ENCODE data around the gene HBB.

GRCh38 chr11:5223686-5224085 is 3.2 kb downstream of the HBB start:
- no peak for TF ChIP-seq EP300 (IDR thresholded peaks at IDR 0.05)
- no peak for TF ChIP-seq POLR2AphosphoS5 (IDR thresholded peaks at IDR 0.05)
- TF ChIP-seq, protein P1, sequence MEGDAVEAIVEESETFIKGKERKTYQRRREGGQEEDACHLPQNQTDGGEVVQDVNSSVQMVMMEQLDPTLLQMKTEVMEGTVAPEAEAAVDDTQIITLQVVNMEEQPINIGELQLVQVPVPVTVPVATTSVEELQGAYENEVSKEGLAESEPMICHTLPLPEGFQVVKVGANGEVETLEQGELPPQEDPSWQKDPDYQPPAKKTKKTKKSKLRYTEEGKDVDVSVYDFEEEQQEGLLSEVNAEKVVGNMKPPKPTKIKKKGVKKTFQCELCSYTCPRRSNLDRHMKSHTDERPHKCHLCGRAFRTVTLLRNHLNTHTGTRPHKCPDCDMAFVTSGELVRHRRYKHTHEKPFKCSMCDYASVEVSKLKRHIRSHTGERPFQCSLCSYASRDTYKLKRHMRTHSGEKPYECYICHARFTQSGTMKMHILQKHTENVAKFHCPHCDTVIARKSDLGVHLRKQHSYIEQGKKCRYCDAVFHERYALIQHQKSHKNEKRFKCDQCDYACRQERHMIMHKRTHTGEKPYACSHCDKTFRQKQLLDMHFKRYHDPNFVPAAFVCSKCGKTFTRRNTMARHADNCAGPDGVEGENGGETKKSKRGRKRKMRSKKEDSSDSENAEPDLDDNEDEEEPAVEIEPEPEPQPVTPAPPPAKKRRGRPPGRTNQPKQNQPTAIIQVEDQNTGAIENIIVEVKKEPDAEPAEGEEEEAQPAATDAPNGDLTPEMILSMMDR (IDR thresholded peaks at IDR 0.05) = no peak

Data from stomach (tissue), 4 donors.